DOHH2 (cell line): ENCODE results near the gene SLC16A12.

Source experiments
- H3F3A ChIP-seq: fragments of 200-600 bp; sonication (generic), shearing (Covaris generic); 2 replicates; pipeline ENCODE4 v1.6.0; 2016; ENCODE audit warnings: antibody characterized with exemption, mild to moderate bottlenecking; ENCODE audit not compliant: control insufficient read depth, insufficient read depth
- H3K27ac ChIP-seq: fragments of 200-600 bp; sonication (generic); 2 replicates; pipeline ENCODE4 v1.5.1; 2014; ENCODE audit warnings: low read depth, mild to moderate bottlenecking, low read length, moderate library complexity
- H3K27me3 ChIP-seq: fragments of 200-600 bp; sonication (generic); 2 replicates; pipeline ENCODE4 v1.6.1; 2014; ENCODE audit warnings: mild to moderate bottlenecking, low read length, mixed read lengths; ENCODE audit not compliant: control insufficient read depth
- H3K36me3 ChIP-seq: fragments of 200-600 bp; sonication (generic); 2 replicates; pipeline ENCODE4 v1.6.1; 2014; ENCODE audit warnings: mild to moderate bottlenecking, low read length, moderate library complexity, mixed read lengths; ENCODE audit not compliant: control insufficient read depth
- H3K4me1 ChIP-seq: fragments of 200-600 bp; sonication (generic); 2 replicates; pipeline ENCODE4 v1.6.1; 2014; ENCODE audit warnings: mild to moderate bottlenecking, low read length, mixed read lengths; ENCODE audit not compliant: control insufficient read depth
- H3K4me2 ChIP-seq: fragments of 200-600 bp; sonication (generic); 2 replicates; pipeline ENCODE4 v1.6.0; 2014; ENCODE audit warnings: mild to moderate bottlenecking, low read length, moderate library complexity
- H3K4me3 ChIP-seq: fragments of 200-600 bp; sonication (generic); 2 replicates; pipeline ENCODE4 v1.5.1; 2014; ENCODE audit warnings: mild to moderate bottlenecking, low read length, mixed read lengths
- H3K79me2 ChIP-seq: fragments of 200-600 bp; sonication (generic); 2 replicates; pipeline ENCODE4 v1.6.1; 2014; ENCODE audit warnings: mild to moderate bottlenecking, low read length, mixed read lengths; ENCODE audit not compliant: control insufficient read depth
- H3K9me2 ChIP-seq: fragments of 200-600 bp; sonication (generic); replicated peaks from 2 replicates; pipeline ENCODE4 v1.6.1; 2014; ENCODE audit warnings: mild to moderate bottlenecking, low read length, mixed read lengths; ENCODE audit not compliant: control insufficient read depth
- H3K9me3 ChIP-seq: fragments of 200-600 bp; sonication (generic); 2 replicates; pipeline ENCODE4 v1.6.1; 2014; ENCODE audit warnings: antibody characterized with exemption, low read length, mixed read lengths; ENCODE audit not compliant: control insufficient read depth, insufficient read depth
- H4K20me1 ChIP-seq: fragments of 200-600 bp; sonication (generic); 2 replicates; pipeline ENCODE4 v1.6.0; 2014; ENCODE audit warnings: low read depth, mild to moderate bottlenecking, antibody characterized with exemption, low read length, moderate library complexity; ENCODE audit not compliant: control insufficient read depth, insufficient read depth
- EZH2phosphoT487 ChIP-seq: fragments of 200-600 bp; sonication (generic); IDR thresholded peaks from 2 replicates; pipeline ENCODE4 v1.6.1; 2017; ENCODE audit warnings: borderline replicate concordance, mild to moderate bottlenecking, antibody characterized with exemption, low read length, moderate library complexity, mixed read lengths
- TF ChIP-seq, protein P1 (sequence below): fragments of 200-600 bp; sonication (generic); IDR thresholded peaks from one replicate; pipeline ENCODE4 v1.5.1; 2014; ENCODE audit warnings: antibody characterized with exemption, mild to moderate bottlenecking, low read depth, low read length; ENCODE audit not compliant: poor library complexity, severe bottlenecking

SLC16A12 gene

DNA sequence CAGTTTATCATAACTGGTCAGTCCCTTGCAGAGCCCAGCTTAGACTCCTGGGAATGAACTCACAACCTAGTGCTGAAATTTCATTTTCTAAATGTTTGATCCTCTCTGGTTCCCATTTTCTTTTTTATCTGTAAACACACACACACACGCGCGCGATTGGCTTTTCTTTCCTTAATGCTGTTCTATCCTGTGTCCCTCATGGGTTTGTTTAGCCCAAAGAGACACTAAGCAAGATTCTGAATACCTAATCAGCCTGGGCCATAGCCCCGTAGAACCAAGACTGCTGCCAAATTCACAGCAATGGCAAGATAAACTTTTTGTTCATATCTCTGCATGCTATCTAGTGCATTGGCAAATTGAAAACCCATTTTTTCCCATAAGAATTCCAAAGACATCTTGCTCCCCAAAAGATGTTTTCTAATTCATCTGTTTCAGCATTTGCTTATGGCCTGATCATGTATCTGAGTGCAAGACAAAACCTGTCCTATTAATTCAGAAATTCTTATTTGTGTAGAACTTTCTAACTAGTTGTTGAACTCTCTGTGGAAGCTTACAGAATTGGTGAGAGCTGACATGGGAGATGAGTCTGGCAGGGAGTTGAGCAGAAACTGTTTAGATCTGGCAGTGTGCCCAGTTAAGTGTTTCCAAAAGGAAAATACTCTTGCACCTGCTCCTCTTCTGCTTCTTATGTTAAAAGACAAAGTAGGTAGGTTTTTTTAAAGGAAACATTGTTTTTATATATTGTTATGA, 144.7 kb downstream of the SLC16A12 start:
- Histone ChIP-seq H3K4me3 (no peak overlapping the region), H3K4me2 (no peak overlapping the region)
- no peak for TF ChIP-seq EZH2phosphoT487
- TF ChIP-seq, protein P1, sequence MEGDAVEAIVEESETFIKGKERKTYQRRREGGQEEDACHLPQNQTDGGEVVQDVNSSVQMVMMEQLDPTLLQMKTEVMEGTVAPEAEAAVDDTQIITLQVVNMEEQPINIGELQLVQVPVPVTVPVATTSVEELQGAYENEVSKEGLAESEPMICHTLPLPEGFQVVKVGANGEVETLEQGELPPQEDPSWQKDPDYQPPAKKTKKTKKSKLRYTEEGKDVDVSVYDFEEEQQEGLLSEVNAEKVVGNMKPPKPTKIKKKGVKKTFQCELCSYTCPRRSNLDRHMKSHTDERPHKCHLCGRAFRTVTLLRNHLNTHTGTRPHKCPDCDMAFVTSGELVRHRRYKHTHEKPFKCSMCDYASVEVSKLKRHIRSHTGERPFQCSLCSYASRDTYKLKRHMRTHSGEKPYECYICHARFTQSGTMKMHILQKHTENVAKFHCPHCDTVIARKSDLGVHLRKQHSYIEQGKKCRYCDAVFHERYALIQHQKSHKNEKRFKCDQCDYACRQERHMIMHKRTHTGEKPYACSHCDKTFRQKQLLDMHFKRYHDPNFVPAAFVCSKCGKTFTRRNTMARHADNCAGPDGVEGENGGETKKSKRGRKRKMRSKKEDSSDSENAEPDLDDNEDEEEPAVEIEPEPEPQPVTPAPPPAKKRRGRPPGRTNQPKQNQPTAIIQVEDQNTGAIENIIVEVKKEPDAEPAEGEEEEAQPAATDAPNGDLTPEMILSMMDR: no peak

DNA sequence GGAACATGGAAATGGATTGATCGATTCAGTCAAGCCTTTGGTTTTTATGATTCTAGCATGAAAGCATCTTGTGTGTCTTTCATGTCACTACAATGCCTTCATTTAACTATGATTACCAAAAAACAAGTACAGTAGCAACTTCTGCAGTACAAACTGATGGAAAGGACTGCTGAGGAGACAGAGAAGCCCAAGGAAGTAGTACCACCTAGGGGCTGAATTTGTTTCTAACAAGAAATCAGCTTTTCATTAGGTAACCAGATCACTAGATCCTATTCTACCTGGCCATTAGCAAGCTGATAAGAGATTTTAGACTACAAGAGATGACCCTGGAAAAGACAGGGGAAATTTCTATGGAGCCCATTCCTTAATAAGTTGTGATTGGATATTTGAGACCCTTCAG, 146.1 kb downstream of the SLC16A12 start:
- no peak overlapping the region for H3K27ac ChIP-seq
- no peaks in the 10 kb centered on the region for H3K27me3 ChIP-seq
- TF ChIP-seq EZH2phosphoT487: no peak
- TF ChIP-seq, protein P1: peak; percentile 12
- no peaks in the 10 kb centered on the region for H3K36me3 ChIP-seq
- no peaks in the 10 kb centered on the region for H3F3A ChIP-seq
- H3K4me2 ChIP-seq: no peak overlapping the region
- H3K79me2 ChIP-seq: no peaks in the 10 kb centered on the region
- H3K9me3 ChIP-seq: no peaks in the 10 kb centered on the region
- H3K9me2 ChIP-seq: no peaks in the 10 kb centered on the region; the same call in 1 of the 2 replicates
- no peaks in the 10 kb centered on the region for H4K20me1 ChIP-seq
- no peak overlapping the region for H3K4me3 ChIP-seq
- peaks cover 11% of the 10 kb centered on the region for H3K4me1 ChIP-seq

More for the DNA sequence above, 144.7 kb downstream of the SLC16A12 start:
- no peaks in the 10 kb centered on the region for H3K79me2 ChIP-seq
- H3K9me2 ChIP-seq: no peaks in the 10 kb centered on the region; the same call in 1 of the 2 replicates
- no peaks in the 10 kb centered on the region for H3K9me3 ChIP-seq
- H3K4me1 ChIP-seq: peaks cover 11% of the 10 kb centered on the region
- H3K27me3 ChIP-seq: no peaks in the 10 kb centered on the region
- H3K27ac ChIP-seq: no peak overlapping the region
- no peaks in the 10 kb centered on the region for H3K36me3 ChIP-seq
- H4K20me1 ChIP-seq: no peaks in the 10 kb centered on the region
- H3F3A ChIP-seq: no peaks in the 10 kb centered on the region

DNA sequence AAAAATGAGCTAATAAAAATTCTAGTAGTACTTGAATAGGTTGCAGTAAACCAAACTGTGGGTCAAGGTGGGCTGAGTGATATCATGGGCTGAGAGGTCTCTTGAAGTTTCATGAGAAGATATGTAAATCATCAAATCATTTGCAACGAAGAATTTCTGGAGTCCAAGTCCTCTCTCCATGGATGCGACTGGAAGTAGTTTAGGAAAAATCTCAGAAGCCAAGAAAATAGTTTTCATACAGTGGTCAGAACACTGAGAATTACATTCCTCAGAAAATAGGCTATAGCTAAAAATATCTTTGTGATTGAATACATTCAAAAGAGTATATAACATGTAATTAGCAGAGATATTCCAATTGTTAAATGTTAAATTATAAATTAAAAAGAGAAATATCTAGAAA, 146.6 kb downstream of the SLC16A12 start:
- Histone ChIP-seq H3K4me1 (peaks cover 11% of the 10 kb centered on the region), H3K27ac (no peak overlapping the region), H3K27me3 (no peaks in the 10 kb centered on the region), H4K20me1 (no peaks in the 10 kb centered on the region), H3K9me3 (no peaks in the 10 kb centered on the region), H3K4me2 (no peak overlapping the region), H3K36me3 (no peaks in the 10 kb centered on the region), H3K9me2 (no peaks in the 10 kb centered on the region; the same call in 1 of the 2 replicates), H3K79me2 (no peaks in the 10 kb centered on the region), H3K4me3 (no peak overlapping the region), H3F3A (no peaks in the 10 kb centered on the region)
- TF ChIP-seq, protein P1: no peak
- TF ChIP-seq EZH2phosphoT487: no peak
